HUDEP-2 (cell line): ENCODE results near the gene RFK.

Experiments used
- DNase-seq, 76 experiments: peaks; one replicate each; lab custom pipeline; 2025; ENCODE audit not compliant: unreplicated experiment in 76 of 76; lab: John Stamatoyannopoulos, UW

RFK gene

GRCh38 chr9:76413658-76414057, 19.4 kb upstream of the RFK start:
- DNase-seq: no peak

GRCh38 chr9:76412638-76413037, 18.4 kb upstream of the RFK start:
- DNase-seq: no peak

DNA sequence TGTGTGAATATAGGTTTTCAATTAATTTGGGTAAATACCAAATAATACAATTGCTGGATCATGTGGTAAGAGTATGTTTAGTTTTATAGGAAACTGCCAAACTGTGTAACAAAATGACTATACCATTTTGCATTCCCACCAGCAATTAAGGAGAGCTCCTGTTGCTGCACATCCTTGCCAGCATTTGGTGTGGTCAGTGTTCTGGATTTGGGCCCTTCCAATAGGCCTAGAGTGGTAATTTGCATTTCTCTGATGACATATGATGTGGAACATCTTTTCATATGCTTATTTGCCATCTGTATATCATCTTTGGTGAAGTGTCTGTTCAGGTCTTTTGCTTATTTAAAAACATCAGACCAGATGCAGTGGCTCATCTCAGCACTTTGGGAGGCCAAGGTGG, 11.6 kb upstream of the RFK start:
- DNase-seq: no peak

GRCh38 chr9:76405340-76405739, 11.1 kb upstream of the RFK start:
- no peak for DNase-seq

DNA sequence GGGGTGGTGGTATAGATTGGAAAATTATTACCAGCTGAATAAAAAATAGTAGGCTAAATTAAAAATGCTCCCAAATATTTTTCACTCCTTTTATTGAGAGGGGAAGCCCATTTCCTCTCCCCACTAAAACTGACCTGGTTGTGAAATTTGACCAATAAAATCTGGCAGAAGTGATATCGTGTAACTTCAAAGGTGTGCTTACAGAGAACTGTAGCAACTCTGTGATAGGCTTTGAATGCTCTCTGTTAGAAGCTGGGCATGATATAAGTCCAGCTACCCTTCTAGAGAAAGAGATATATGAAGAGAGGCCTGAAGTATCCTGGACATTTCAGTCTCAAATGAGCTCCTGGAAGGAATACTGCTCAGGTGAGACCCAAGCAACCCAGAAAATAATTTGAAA, 10.2 kb upstream of the RFK start:
- no peak for DNase-seq

- DNase-seq: peak in 20 of 76 experiments; percentile 6 to 54 (median 26)
These were observed 9.1 kb upstream of the RFK start for GRCh38 chr9:76403352-76403751.

DNA sequence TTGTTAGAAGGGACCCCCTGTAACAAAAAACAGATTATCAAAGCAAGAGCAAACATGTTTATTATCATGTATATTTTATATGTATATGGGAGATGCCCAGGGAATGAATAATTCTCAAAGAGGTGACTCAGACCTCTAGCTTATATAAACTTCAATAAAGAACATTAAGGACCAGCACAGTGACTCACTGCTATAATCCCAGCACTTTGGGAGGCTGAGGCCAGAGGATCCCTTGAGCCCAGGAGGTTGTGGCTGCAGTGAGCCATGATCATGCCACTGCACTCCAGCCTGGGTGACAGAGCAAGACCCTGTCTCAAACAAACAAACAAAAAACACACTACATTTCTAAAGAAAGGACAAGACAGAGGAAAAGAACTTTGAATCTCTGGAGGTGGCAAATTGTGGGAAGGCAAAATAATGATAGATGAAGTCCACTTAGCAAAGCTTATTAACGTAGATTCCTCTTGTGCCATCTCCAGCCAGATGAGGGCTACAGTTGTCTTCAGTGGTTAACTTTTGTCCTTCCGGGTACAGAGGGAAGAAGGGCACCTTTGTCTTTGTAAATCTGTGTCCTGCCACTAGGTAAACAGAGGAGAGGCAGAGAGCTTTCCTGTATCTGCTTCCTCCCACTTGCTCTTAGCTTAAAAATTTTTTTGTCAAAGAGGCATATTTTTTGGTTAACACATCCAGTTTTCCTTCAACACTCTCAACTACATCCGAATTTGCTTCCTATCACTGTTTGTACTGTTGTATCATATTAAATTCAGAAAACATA, 7.5 kb upstream of the RFK start:
- DNase-seq: no peak

- no peak for DNase-seq
These were observed 7.0 kb upstream of the RFK start for GRCh38 chr9:76401176-76401575.

- DNase-seq: no peak
These were observed 6.4 kb upstream of the RFK start for GRCh38 chr9:76400534-76401096.

GRCh38 chr9:76399856-76400255, 5.6 kb upstream of the RFK start:
- DNase-seq: no peak

- DNase-seq: no peak
These were observed 2.4 kb upstream of the RFK start for GRCh38 chr9:76396597-76396996.

GRCh38 chr9:76396144-76396543, 1.9 kb upstream of the RFK start:
- DNase-seq: no peak

DNA sequence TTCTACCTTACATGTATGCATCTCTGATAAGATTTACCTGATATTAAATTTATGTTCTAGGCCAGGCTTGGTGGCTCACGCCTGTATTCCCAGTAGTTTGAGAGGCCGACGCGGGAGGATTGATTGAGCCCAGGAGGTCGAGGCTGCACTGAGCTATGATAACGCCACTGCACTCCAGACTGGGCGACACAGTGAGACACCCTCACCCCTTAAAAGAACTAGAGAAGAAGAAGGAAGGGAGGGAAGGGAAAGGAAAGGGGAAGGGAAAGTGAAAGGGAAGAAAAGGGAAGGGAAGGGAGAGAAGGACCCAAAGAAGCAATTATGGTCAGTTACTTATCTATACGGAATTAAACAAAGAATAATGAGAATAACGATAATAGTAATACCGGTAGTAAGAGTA, 1.2 kb upstream of the RFK start:
- DNase-seq: no peak

DNA sequence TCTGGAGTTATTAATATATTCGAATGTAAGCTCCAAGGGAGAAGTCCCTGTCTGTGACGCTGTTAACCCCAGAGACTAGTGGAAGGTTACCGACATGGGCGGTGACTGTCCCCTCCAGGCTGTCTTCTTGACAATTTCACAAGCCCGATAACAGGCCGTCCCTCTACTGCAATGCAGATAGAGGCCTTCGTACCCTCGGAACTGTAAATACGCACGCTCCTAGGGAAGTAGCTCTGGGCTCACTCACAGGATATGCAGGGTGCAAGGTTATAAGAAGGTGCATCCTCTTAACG, 680 bp upstream of the RFK start:
- DNase-seq: peak in 72 of 76 experiments; percentile 34 to 89 (median 72)

- no peak for DNase-seq
These were observed 3.6 kb downstream of the RFK start for GRCh38 chr9:76390656-76391055.

- DNase-seq: no peak
These were observed 14.7 kb downstream of the RFK start for GRCh38 chr9:76379494-76379893.

DNA sequence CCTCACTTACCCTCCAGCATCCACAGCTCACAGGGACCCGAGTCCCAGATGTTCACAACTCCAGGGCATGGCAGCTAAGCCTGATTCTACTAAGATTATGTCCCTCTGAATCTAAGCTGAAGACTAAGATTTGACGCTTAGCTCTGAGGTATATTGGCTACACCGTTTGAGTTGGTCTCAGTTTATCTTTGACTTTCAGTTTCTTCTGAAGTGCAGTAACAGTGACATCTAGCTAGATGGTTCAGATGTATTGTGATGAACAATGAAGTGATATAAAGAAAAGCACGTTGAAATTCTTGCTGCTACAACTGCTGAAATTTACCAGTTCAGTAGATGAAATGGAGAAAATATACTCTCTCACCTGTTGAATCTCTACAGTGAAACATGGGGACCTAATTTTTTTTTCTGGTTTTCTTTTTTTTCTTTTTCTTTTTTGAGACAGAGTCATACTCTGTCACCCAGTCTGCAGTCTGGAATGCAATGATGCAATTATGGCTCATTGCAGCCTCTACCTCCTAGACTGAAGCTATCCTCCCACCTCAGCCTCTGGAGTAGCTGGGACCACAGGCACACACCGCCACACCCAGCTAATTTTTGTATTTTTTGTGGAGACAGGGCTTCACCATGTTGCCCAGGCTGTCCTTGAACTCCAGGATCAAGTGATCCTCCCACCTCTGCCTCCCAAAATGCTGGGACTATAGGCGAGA, 15.7 kb downstream of the RFK start:
- DNase-seq: no peak

- DNase-seq: no peak
These were observed 16.4 kb downstream of the RFK start for GRCh38 chr9:76377791-76378190.

GRCh38 chr9:76374783-76375559, 19.3 kb downstream of the RFK start:
- DNase-seq: no peak

GRCh38 chr9:76373784-76374474, 20.3 kb downstream of the RFK start:
- no peak for DNase-seq
